ENCODE measurements around the gene FGFRL1. TPM values are rescaled to one million over a fixed set of nuclear protein-coding genes. Genes with fewer than 3 reads are reported as not detected.

Gene FGFRL1
- total RNA-seq, 1 experiment from 2014 or later = 16.4 TPM

GRCh38 chr4:1022051-1022738 is 10.8 kb downstream of the FGFRL1 start:
- DNase-seq (ENCODE audit: low read depth) = no peak

- no peak for DNase-seq (ENCODE audit: low read depth)
Observed at GRCh38 chr4:1022739-1023066, 11.3 kb downstream of the FGFRL1 start.

- no peak for DNase-seq (ENCODE audit: low read depth)
Observed at GRCh38 chr4:1023075-1023640, 11.7 kb downstream of the FGFRL1 start.

GRCh38 chr4:1023895-1024740 is 12.7 kb downstream of the FGFRL1 start:
- no peak for DNase-seq (ENCODE audit: low read depth)

- no peak for DNase-seq (ENCODE audit: low read depth)
Observed at GRCh38 chr4:1024882-1025545, 13.6 kb downstream of the FGFRL1 start.

GRCh38 chr4:1026115-1026514 is 14.7 kb downstream of the FGFRL1 start:
- DNase-seq (ENCODE audit: low read depth) = no peak

- no peak for DNase-seq (ENCODE audit: low read depth)
Observed at GRCh38 chr4:1027219-1027914, 15.9 kb downstream of the FGFRL1 start.

- no peak for DNase-seq (ENCODE audit: low read depth)
Observed at GRCh38 chr4:1027915-1028238, 16.5 kb downstream of the FGFRL1 start.

GRCh38 chr4:1028574-1029220 is 17.3 kb downstream of the FGFRL1 start:
- no peak for DNase-seq (ENCODE audit: low read depth)

- DNase-seq (ENCODE audit: low read depth) = no peak
Observed at GRCh38 chr4:1029529-1029928, 18.1 kb downstream of the FGFRL1 start.

- DNase-seq (ENCODE audit: low read depth) = no peak
Observed at GRCh38 chr4:1030031-1030430, 18.6 kb downstream of the FGFRL1 start.

- DNase-seq (ENCODE audit: low read depth) = no peak
Observed at GRCh38 chr4:1030559-1030958, 19.1 kb downstream of the FGFRL1 start.

- DNase-seq (ENCODE audit: low read depth) = no peak
Observed at GRCh38 chr4:1031346-1031745, 19.9 kb downstream of the FGFRL1 start.

GRCh38 chr4:1031956-1032795 is 20.8 kb downstream of the FGFRL1 start:
- DNase-seq (ENCODE audit: low read depth) = peak; percentile 14

- no peak for DNase-seq (ENCODE audit: low read depth)
Observed at GRCh38 chr4:1032861-1033260, 21.4 kb downstream of the FGFRL1 start.

GRCh38 chr4:1033840-1034551 is 22.6 kb downstream of the FGFRL1 start:
- peak; percentile 42 for DNase-seq (ENCODE audit: low read depth)

- DNase-seq (ENCODE audit: low read depth) = no peak
Observed at GRCh38 chr4:1035510-1035909, 24.1 kb downstream of the FGFRL1 start.

- DNase-seq (ENCODE audit: low read depth) = no peak
Observed at GRCh38 chr4:1036095-1036494, 24.7 kb downstream of the FGFRL1 start.

- DNase-seq (ENCODE audit: low read depth) = no peak
Observed at GRCh38 chr4:1036976-1037810, 25.8 kb downstream of the FGFRL1 start.
